SK-N-SH (cell line): ENCODE data around the gene CPEB2. TPM values are rescaled to one million over a fixed set of nuclear protein-coding genes. Genes with fewer than 3 reads are reported as not detected.

Experiments used
- CTCF ChIA-PET: fragments of 300-600, 350-600 bp; formaldehyde crosslinking; extraction: SDS; loops from one replicate; lab custom pipeline; 2021; lab: Yijun Ruan, JAX
- POLR2A ChIA-PET: fragments of 350-600 bp; sonication (Branson Sonifier 250); formaldehyde crosslinking; extraction: SDS; loops from one replicate; lab custom pipeline; 2020; ENCODE audit warnings: antibody characterized with exemption, inconsistent platforms; lab: Yijun Ruan, JAX
- DNase-seq: peaks from one replicate; pipeline ENCODE4 v3.0.0; 2012
- H2AFZ ChIP-seq: fragments of 200-600 bp; sonication (generic); 2 replicates; pipeline ENCODE4 v1.8.1; 2016; ENCODE audit warnings: antibody characterized with exemption, mild to moderate bottlenecking, low read depth
- H3F3A ChIP-seq: fragments of 200-600 bp; sonication (generic); replicated peaks from 2 replicates; pipeline ENCODE3; 2016; ENCODE audit warnings: antibody characterized with exemption, mild to moderate bottlenecking; ENCODE audit not compliant: insufficient read depth
- H3K27ac ChIP-seq, 2 experiments: fragments of 200-500 bp in 1 of 2; fragments of 200-600 bp in 1 of 2; sonication (Bioruptor generic) in 1 of 2; sonication (generic), shearing (Covaris generic) in 1 of 2; 2 replicates each; pipeline versions ENCODE4 v1.5.1 to v1.6.1; 2014 to 2016; ENCODE audit warnings: low read depth in 2 of 2, inconsistent platforms in 1 of 2, low read length in 1 of 2, mild to moderate bottlenecking in 1 of 2, mixed read lengths in 1 of 2
- H3K27me3 ChIP-seq: fragments of 200-600 bp; sonication (generic), shearing (Covaris generic); 2 replicates; pipeline ENCODE4 v1.6.1; 2016; ENCODE audit warnings: mixed run types; ENCODE audit not compliant: insufficient read depth
- H3K36me3 ChIP-seq, 2 experiments: fragments of 200-500 bp in 1 of 2; fragments of 200-600 bp in 1 of 2; sonication (Bioruptor generic) in 1 of 2; sonication (generic) in 1 of 2; replicated peaks in 1 of 2; 2 replicates each; pipeline versions ENCODE3 to v1.5.1; 2014 to 2016; ENCODE audit warnings: low read length in 1 of 2, mild to moderate bottlenecking in 1 of 2; ENCODE audit not compliant: insufficient read depth in 2 of 2, control insufficient read depth in 1 of 2
- H3K4me1 ChIP-seq, 2 experiments: fragments of 200-500 bp in 1 of 2; fragments of 200-600 bp in 1 of 2; sonication (Bioruptor generic) in 1 of 2; sonication (generic), shearing (Covaris generic) in 1 of 2; 2 replicates each; pipeline versions ENCODE4 v1.5.1 to v1.6.1; 2014 to 2016; ENCODE audit warnings: low read depth in 1 of 2, low read length in 1 of 2, mixed run types in 1 of 2; ENCODE audit not compliant: insufficient read depth in 2 of 2, control insufficient read depth in 1 of 2
- H3K4me2 ChIP-seq: fragments of 200-600 bp; sonication (generic), shearing (Covaris generic); 2 replicates; pipeline ENCODE4 v1.6.1; 2017; ENCODE audit warnings: mixed run types
- H3K4me3 ChIP-seq, 2 experiments: fragments of 200-500 bp in 1 of 2; fragments of 200-600 bp in 1 of 2; sonication (Bioruptor generic) in 1 of 2; sonication (generic), shearing (Covaris generic) in 1 of 2; 2 replicates each; pipeline versions ENCODE4 v1.5.1 to v1.8.1; 2014 to 2016; ENCODE audit warnings: low read depth in 2 of 2, inconsistent platforms in 1 of 2, low read length in 1 of 2, mild to moderate bottlenecking in 1 of 2, mixed read lengths in 1 of 2, moderate library complexity in 1 of 2
- H3K79me2 ChIP-seq: fragments of 200-600 bp; sonication (generic); 2 replicates; pipeline ENCODE4 v1.8.1; 2017; ENCODE audit warnings: mild to moderate bottlenecking; ENCODE audit not compliant: insufficient read depth
- H3K9ac ChIP-seq: fragments of 200-600 bp; sonication (generic); 2 replicates; pipeline ENCODE4 v1.6.1; 2017; ENCODE audit warnings: mixed run types
- H3K9me2 ChIP-seq: fragments of 200-600 bp; sonication (generic); 2 replicates; pipeline ENCODE4 v1.6.1; 2017; ENCODE audit warnings: mixed run types
- H3K9me3 ChIP-seq: fragments of 200-600 bp; sonication (generic); 2 replicates; pipeline ENCODE4 v1.6.1; 2017; ENCODE audit warnings: mixed run types, mild to moderate bottlenecking, moderate library complexity
- H4K20me1 ChIP-seq: fragments of 200-600 bp; sonication (generic); 2 replicates; pipeline ENCODE4 v1.6.1; 2017; ENCODE audit warnings: mild to moderate bottlenecking, mixed run types; ENCODE audit not compliant: insufficient read depth
- EP300 ChIP-seq, 2 experiments: IDR thresholded peaks; 2 replicates each; pipeline versions ENCODE4 v1.4.0 to v1.6.1; 2012; ENCODE audit warnings: borderline replicate concordance in 1 of 2, low read depth in 1 of 2, low read length in 1 of 2
- FOXJ3 ChIP-seq: sonication (generic); formaldehyde crosslinking; IDR thresholded peaks from 2 replicates; pipeline ENCODE4 v1.5.1; 2020; ENCODE audit warnings: mild to moderate bottlenecking, missing genetic modification reagents
- GABPA ChIP-seq: IDR thresholded peaks from 2 replicates; pipeline ENCODE4 v1.4.0; 2012; ENCODE audit warnings: low read depth, mild to moderate bottlenecking
- GATA2 ChIP-seq: sonication (generic); formaldehyde crosslinking; IDR thresholded peaks from 2 replicates; pipeline ENCODE4 v1.5.0; 2020; ENCODE audit warnings: mild to moderate bottlenecking, missing genetic modification reagents
- MAX ChIP-seq: IDR thresholded peaks from 2 replicates; pipeline ENCODE4 v1.4.0; 2012; ENCODE audit warnings: low read depth
- NRF1 ChIP-seq: IDR thresholded peaks from 2 replicates; pipeline ENCODE4 v1.6.1; 2012; ENCODE audit warnings: low read depth, mild to moderate bottlenecking, low read length
- REST ChIP-seq: IDR thresholded peaks from 2 replicates; pipeline ENCODE4 v1.6.1; 2012; ENCODE audit warnings: mild to moderate bottlenecking, low read depth, low read length, moderate library complexity
- RXRA ChIP-seq: IDR thresholded peaks from 2 replicates; pipeline ENCODE4 v1.4.0; 2012; ENCODE audit warnings: low read depth, mild to moderate bottlenecking, borderline replicate concordance
- SMC3 ChIP-seq: IDR thresholded peaks from 2 replicates; pipeline ENCODE4 v1.6.1; 2012; ENCODE audit warnings: low read depth, low read length, improper control_type of control experiment
- TAF1 ChIP-seq: IDR thresholded peaks from 2 replicates; pipeline ENCODE4 v1.6.1; 2012; ENCODE audit warnings: low read depth, mild to moderate bottlenecking, low read length, moderate library complexity, borderline replicate concordance
- WGBS: methylation state at CpG from one replicate; pipeline ENCODE4 v1.1.6; 2017; ENCODE audit warnings: low lambda C conversion rate; 5-methylcytosine and 5-hydroxymethylcytosine counted together
- polyA plus RNA-seq, 3 experiments: library from polyadenylated mRNA; depleted of rRNA; stranded (reverse); fragments of >200 nt; gene quantifications; 2 replicates each; pipeline ENCODE4 v1.2.3, GENCODE V29; 2012
- TF ChIP-seq, protein P1 (sequence below): IDR thresholded peaks from 2 replicates; pipeline ENCODE4 v1.4.0; 2012; ENCODE audit warnings: low read depth, borderline replicate concordance

CPEB2 gene
- polyA plus RNA-seq, 1 of the 3 experiments (the other 2 are of a cell fraction) = 2.1 TPM

GRCh38 chr4:15027921-15028435 lies 25.7 kb downstream of the CPEB2 start:
- no peaks in the 10 kb centered on the region for H3K27me3 ChIP-seq
- no peaks in the 10 kb centered on the region; the same call in 1 of the 2 replicates for H4K20me1 ChIP-seq
- no peak overlapping the region for H3K9ac ChIP-seq
- H3K9me2 ChIP-seq = no peaks in the 10 kb centered on the region
- no peak overlapping the region for H2AFZ ChIP-seq
- H3K4me2 ChIP-seq = no peak overlapping the region
- POLR2A ChIA-PET = no interaction called here
- H3K4me1 ChIP-seq = peaks cover 0 to 15% of the 10 kb centered on the region in 2 experiments; a peak in 2 of 4 replicates
- peaks cover 4% of the 10 kb centered on the region for H3K9me3 ChIP-seq
- H3F3A ChIP-seq = peaks cover 3% of the 10 kb centered on the region
- peaks cover 7 to 52% of the 10 kb centered on the region in 2 experiments for H3K36me3 ChIP-seq
- TF ChIP-seq GATA2 (CRISPR knock-in tag) (no peak), MAX (no peak), NRF1 (no peak), RXRA (no peak), TAF1 (no peak), REST (no peak), FOXJ3 (CRISPR knock-in tag) (no peak), EP300 (IDR thresholded peaks at IDR 0.05; ENCODE audit: borderline replicate concordance in 1 of 2, low read depth in 1 of 2, low read length in 1 of 2) (no peak), SMC3 (no peak), GABPA (no peak)
- TF ChIP-seq, protein P1, sequence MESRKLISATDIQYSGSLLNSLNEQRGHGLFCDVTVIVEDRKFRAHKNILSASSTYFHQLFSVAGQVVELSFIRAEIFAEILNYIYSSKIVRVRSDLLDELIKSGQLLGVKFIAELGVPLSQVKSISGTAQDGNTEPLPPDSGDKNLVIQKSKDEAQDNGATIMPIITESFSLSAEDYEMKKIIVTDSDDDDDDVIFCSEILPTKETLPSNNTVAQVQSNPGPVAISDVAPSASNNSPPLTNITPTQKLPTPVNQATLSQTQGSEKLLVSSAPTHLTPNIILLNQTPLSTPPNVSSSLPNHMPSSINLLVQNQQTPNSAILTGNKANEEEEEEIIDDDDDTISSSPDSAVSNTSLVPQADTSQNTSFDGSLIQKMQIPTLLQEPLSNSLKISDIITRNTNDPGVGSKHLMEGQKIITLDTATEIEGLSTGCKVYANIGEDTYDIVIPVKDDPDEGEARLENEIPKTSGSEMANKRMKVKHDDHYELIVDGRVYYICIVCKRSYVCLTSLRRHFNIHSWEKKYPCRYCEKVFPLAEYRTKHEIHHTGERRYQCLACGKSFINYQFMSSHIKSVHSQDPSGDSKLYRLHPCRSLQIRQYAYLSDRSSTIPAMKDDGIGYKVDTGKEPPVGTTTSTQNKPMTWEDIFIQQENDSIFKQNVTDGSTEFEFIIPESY = no peak
- H3K4me3 ChIP-seq = no peak overlapping the region
- no peak overlapping the region for H3K27ac ChIP-seq
- WGBS = 100% methylated on average over 1 of the region's 1 CpG
- CTCF ChIA-PET = interaction anchor here (0.5 kb wide), 1 partner anchor 123 kb away, joined by 3 read pairs; no protein-coding TSS in a partner anchor
- peaks cover 86% of the 10 kb centered on the region for H3K79me2 ChIP-seq
- DNase-seq = no peak
